RWPE2 (cell line): ENCODE measurements around the gene POLD1.

Experiments
- ATAC-seq: fragments of 200-7000 bp; cut with Tn5 transposase; 3 replicates; pipeline ENCODE4 v1.9.1; 2021; ENCODE audit warnings: low read depth
- DNase-seq: peaks from one replicate; pipeline ENCODE4 v3.0.0-alpha.2; 2020; ENCODE audit warnings: low spot score
- H3K27ac ChIP-seq: fragments of 450-650 bp; 2 replicates; pipeline ENCODE4 v1.5.1; 2017; ENCODE audit warnings: mild to moderate bottlenecking; ENCODE audit not compliant: poor library complexity, severe bottlenecking
- H3K27me3 ChIP-seq: fragments of 250-450 bp; sonication (Bioruptor Pico); 2 replicates; pipeline ENCODE4 v1.5.1; 2021; ENCODE audit warnings: mild to moderate bottlenecking, moderate library complexity; ENCODE audit not compliant: insufficient read depth, poor library complexity, severe bottlenecking
- H3K36me3 ChIP-seq: fragments of 250-450 bp; sonication (Bioruptor Pico); 2 replicates; pipeline ENCODE4 v1.5.1; 2020; ENCODE audit warnings: low read depth, mild to moderate bottlenecking, moderate library complexity
- H3K4me1 ChIP-seq: fragments of 250-450 bp; sonication (Bioruptor Pico); 2 replicates; pipeline ENCODE4 v1.5.1; 2021; ENCODE audit warnings: mild to moderate bottlenecking, moderate library complexity; ENCODE audit not compliant: insufficient read depth, poor library complexity, severe bottlenecking
- H3K4me3 ChIP-seq: fragments of 250-450 bp; sonication (Bioruptor Pico); 2 replicates; pipeline ENCODE4 v1.5.1; 2021; ENCODE audit warnings: mild to moderate bottlenecking, moderate library complexity; ENCODE audit not compliant: severe bottlenecking
- H3K9me3 ChIP-seq: fragments of 250-450 bp; sonication (Bioruptor Pico); 2 replicates; pipeline ENCODE4 v1.5.1; 2021; ENCODE audit warnings: mild to moderate bottlenecking, moderate library complexity; ENCODE audit not compliant: severe bottlenecking
- CTCF ChIP-seq: fragments of 450-650 bp; IDR thresholded peaks from one replicate; pipeline ENCODE4 v1.5.1; 2017; ENCODE audit warnings: mild to moderate bottlenecking, moderate library complexity; ENCODE audit not compliant: poor library complexity, severe bottlenecking

Gene POLD1

GRCh38 chr19:50402544-50403301 is 18.6 kb downstream of the POLD1 start:
- TF ChIP-seq CTCF: no peak
- Histone ChIP-seq H3K4me1 (no peaks in the 10 kb centered on the region), H3K9me3 (no peaks in the 10 kb centered on the region), H3K27me3 (no peaks in the 10 kb centered on the region), H3K36me3 (peaks cover 34% of the 10 kb centered on the region), H3K27ac (no peak overlapping the region), H3K4me3 (no peak overlapping the region)
- DNase-seq (no peak), ATAC-seq (no peak)

- no peak overlapping the region for H3K27ac ChIP-seq
- H3K27me3 ChIP-seq: no peaks in the 10 kb centered on the region
- H3K4me1 ChIP-seq: no peaks in the 10 kb centered on the region
- H3K4me3 ChIP-seq: no peak overlapping the region
- ATAC-seq: no peak
- H3K36me3 ChIP-seq: peaks cover 56% of the 10 kb centered on the region
- H3K9me3 ChIP-seq: no peaks in the 10 kb centered on the region
- no peak for TF ChIP-seq CTCF
- no peak for DNase-seq
These were observed 22.1 kb downstream of the POLD1 start for GRCh38 chr19:50406156-50406820.

- H3K4me1 ChIP-seq: no peaks in the 10 kb centered on the region
- no peak for DNase-seq
- no peak for ATAC-seq
- no peak overlapping the region for H3K4me3 ChIP-seq
- no peak overlapping the region for H3K27ac ChIP-seq
- H3K36me3 ChIP-seq: peaks cover 62% of the 10 kb centered on the region
- H3K9me3 ChIP-seq: no peaks in the 10 kb centered on the region
- no peaks in the 10 kb centered on the region for H3K27me3 ChIP-seq
- TF ChIP-seq CTCF: no peak
These were observed 22.7 kb downstream of the POLD1 start for GRCh38 chr19:50406829-50407228.

GRCh38 chr19:50409347-50409746 is 25.2 kb downstream of the POLD1 start:
- no peak for DNase-seq
- Histone ChIP-seq H3K9me3 (peaks cover 4% of the 10 kb centered on the region), H3K4me1 (no peaks in the 10 kb centered on the region), H3K27me3 (no peaks in the 10 kb centered on the region), H3K4me3 (no peak overlapping the region), H3K27ac (no peak overlapping the region), H3K36me3 (peaks cover 68% of the 10 kb centered on the region)
- TF ChIP-seq CTCF: no peak
- ATAC-seq: no peak

- Histone ChIP-seq H3K36me3 (peaks cover 65% of the 10 kb centered on the region), H3K27ac (no peak overlapping the region)
These were observed 26.0 kb downstream of the POLD1 start for GRCh38 chr19:50410109-50410508.

More at GRCh38 chr19:50410109-50410508, 26.0 kb downstream of the POLD1 start:
- no peak overlapping the region for H3K4me3 ChIP-seq
- no peaks in the 10 kb centered on the region for H3K27me3 ChIP-seq
- DNase-seq (no peak), ATAC-seq (no peak)
- H3K4me1 ChIP-seq: no peaks in the 10 kb centered on the region
- TF ChIP-seq CTCF: no peak
- H3K9me3 ChIP-seq: peaks cover 4% of the 10 kb centered on the region
